Spleen (tissue), 7 donors: Measurements from ENCODE around the gene ADGRF3.

Source experiments
- POLR2A ChIP-seq, 3 donors: fragments of 450-650 bp; IDR thresholded peaks; one replicate each; pipeline ENCODE4 v1.5.1; 2017; ENCODE audit warnings: antibody characterized with exemption in 3 of 3, mild to moderate bottlenecking in 1 of 3
- POLR2AphosphoS5 ChIP-seq, 3 donors: sonication (generic); formaldehyde crosslinking; IDR thresholded peaks; one replicate each; pipeline ENCODE4 v1.5.1; 2017; ENCODE audit warnings: antibody characterized with exemption in 3 of 3
- TF ChIP-seq, protein P1 (sequence below), 11 experiments: fragments of 200-600 bp in 7 of 11; fragments of 450-650 bp in 4 of 11; sonication (generic) in 4 of 11; IDR thresholded peaks in 8 of 11; conservative IDR thresholded peaks in 3 of 11; 1 replicate in 7 of 11; 2 replicates in 4 of 11; pipeline versions ENCODE4 v1.4.0 to v1.8.0; 2016 to 2021; ENCODE audit warnings: antibody characterized with exemption in 11 of 11, inconsistent platforms in 4 of 11, mild to moderate bottlenecking in 1 of 11
- donor health status: DM: no; HTN: no; CAD: no; lungs with moderate emphysema.
- donor health status: DM: no; HTN: no; CAD: no.
- donor health status: DM: no; HTN: no; CAD: no.

DNA sequence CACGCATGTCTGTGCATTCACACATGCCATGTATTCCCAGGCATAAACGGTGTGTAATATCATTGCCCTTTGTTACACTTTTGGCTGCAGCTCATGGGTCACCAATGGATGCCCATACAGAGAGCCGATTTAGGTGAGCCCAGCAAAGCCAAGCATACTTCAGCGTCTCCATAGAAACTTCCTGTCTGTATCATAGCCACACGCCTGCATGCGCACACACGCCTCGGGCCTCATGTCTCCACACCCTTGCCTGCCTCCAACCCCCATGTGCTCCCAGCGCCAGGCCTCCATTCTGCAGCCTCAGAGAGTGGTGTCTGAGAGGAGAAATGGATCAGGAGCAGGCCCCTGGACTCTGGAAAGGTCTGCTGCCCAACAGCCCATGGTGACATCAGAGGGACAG lies 34.1 kb downstream of the ADGRF3 start:
- TF ChIP-seq, protein P1, sequence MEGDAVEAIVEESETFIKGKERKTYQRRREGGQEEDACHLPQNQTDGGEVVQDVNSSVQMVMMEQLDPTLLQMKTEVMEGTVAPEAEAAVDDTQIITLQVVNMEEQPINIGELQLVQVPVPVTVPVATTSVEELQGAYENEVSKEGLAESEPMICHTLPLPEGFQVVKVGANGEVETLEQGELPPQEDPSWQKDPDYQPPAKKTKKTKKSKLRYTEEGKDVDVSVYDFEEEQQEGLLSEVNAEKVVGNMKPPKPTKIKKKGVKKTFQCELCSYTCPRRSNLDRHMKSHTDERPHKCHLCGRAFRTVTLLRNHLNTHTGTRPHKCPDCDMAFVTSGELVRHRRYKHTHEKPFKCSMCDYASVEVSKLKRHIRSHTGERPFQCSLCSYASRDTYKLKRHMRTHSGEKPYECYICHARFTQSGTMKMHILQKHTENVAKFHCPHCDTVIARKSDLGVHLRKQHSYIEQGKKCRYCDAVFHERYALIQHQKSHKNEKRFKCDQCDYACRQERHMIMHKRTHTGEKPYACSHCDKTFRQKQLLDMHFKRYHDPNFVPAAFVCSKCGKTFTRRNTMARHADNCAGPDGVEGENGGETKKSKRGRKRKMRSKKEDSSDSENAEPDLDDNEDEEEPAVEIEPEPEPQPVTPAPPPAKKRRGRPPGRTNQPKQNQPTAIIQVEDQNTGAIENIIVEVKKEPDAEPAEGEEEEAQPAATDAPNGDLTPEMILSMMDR (IDR thresholded peaks at IDR 0.05 in 8 of 11, conservative IDR thresholded peaks at IDR 0.05 in 3 of 11), result no peak
- TF ChIP-seq POLR2AphosphoS5 (IDR thresholded peaks at IDR 0.05) (no peak), POLR2A (IDR thresholded peaks at IDR 0.05) (no peak)
